Liver (tissue), 3 donors: ENCODE measurements around the gene GAS6.

Source experiments
- CTCF ChIP-seq: fragments of 150-350 bp; IDR thresholded peaks from 2 replicates; pipeline ENCODE4 v1.5.1; 2017; ENCODE audit warnings: improper control_type of control experiment, low read depth, low read length; ENCODE audit not compliant: missing input control
- EGR1 ChIP-seq, 2 donors: IDR thresholded peaks; 2 replicates each; pipeline ENCODE4 v1.6.1; 2016 to 2018; ENCODE audit warnings: antibody characterized with exemption in 2 of 2, low read depth in 2 of 2
- FOXA1 ChIP-seq: IDR thresholded peaks from 2 replicates; pipeline ENCODE4 v1.6.1; 2016; ENCODE audit warnings: antibody characterized with exemption
- HNF4A ChIP-seq, 2 donors: conservative IDR thresholded peaks; 2 replicates each; pipeline ENCODE4 v1.6.1; 2016; ENCODE audit warnings: antibody characterized with exemption in 2 of 2, mild to moderate bottlenecking in 2 of 2
- JUND ChIP-seq, 2 donors: IDR thresholded peaks; 2 replicates each; pipeline ENCODE4 v1.6.1; 2016; ENCODE audit warnings: antibody characterized with exemption in 2 of 2
- RAD21 ChIP-seq, 2 donors: IDR thresholded peaks; 2 replicates each; pipeline ENCODE4 v1.6.1; 2016; ENCODE audit warnings: antibody characterized with exemption in 2 of 2, mild to moderate bottlenecking in 2 of 2
- SP1 ChIP-seq: IDR thresholded peaks from 2 replicates; pipeline ENCODE4 v1.6.1; 2018; ENCODE audit warnings: antibody characterized with exemption, mild to moderate bottlenecking
- YY1 ChIP-seq: IDR thresholded peaks from 2 replicates; pipeline ENCODE4 v1.6.1; 2016; ENCODE audit warnings: antibody characterized with exemption, mild to moderate bottlenecking
- TF ChIP-seq, protein P1 (sequence below): IDR thresholded peaks from 2 replicates; pipeline ENCODE4 v1.6.1; 2016; ENCODE audit warnings: antibody characterized with exemption
- TF ChIP-seq, protein P2 (sequence below): IDR thresholded peaks from 2 replicates; pipeline ENCODE4 v1.6.1; 2016; ENCODE audit warnings: antibody characterized with exemption, mild to moderate bottlenecking
- donor health status: healthy.
- donor health status: healthy.

DNA sequence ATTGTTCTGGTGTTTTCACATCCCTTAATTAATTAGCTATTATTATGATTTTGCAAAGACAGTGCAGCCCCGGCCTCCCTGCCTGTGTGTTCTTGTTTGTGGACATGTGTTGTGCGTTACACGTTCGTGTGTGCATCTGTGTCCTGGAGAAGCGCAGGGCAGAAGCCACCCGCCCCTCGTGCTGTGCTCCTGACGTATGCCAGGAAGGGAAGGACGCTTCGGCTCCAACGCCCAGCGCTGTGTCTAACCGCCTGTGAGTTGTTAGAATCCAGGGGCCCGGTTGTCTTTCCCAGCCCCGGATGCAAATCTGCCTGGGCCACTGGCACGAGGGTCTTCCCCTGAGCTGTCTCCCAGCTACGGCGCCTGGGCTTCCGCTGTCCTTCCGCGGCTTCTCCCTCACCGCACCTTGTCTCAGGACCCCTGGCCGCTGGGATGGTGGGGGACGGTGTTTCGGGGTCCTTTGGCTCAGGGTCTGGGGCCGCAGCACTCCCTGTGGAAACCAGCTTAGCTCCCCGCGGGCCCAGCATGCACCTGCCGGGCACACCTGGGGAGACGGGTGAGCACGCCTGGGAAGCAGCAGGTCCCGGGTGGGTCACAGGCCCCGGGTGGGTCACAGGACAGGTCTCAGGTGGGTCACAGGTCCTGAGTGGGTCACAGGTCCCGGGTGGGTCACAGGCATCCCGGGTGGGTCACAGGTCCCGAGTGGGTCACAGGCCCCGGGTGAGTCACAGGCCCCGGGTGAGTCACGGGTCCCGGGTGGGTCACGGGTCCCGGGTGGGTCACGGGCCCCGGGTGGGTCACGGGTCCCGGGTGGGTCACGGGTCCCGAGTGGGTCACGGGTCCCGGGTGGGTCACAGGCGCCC lies 51.5 kb downstream of the GAS6 start:
- no peak for TF ChIP-seq RAD21 (IDR thresholded peaks at IDR 0.05)
- no peak for TF ChIP-seq SP1
- no peak for TF ChIP-seq FOXA1
- TF ChIP-seq, protein P1, sequence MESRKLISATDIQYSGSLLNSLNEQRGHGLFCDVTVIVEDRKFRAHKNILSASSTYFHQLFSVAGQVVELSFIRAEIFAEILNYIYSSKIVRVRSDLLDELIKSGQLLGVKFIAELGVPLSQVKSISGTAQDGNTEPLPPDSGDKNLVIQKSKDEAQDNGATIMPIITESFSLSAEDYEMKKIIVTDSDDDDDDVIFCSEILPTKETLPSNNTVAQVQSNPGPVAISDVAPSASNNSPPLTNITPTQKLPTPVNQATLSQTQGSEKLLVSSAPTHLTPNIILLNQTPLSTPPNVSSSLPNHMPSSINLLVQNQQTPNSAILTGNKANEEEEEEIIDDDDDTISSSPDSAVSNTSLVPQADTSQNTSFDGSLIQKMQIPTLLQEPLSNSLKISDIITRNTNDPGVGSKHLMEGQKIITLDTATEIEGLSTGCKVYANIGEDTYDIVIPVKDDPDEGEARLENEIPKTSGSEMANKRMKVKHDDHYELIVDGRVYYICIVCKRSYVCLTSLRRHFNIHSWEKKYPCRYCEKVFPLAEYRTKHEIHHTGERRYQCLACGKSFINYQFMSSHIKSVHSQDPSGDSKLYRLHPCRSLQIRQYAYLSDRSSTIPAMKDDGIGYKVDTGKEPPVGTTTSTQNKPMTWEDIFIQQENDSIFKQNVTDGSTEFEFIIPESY, result no peak
- no peak for TF ChIP-seq EGR1 (IDR thresholded peaks at IDR 0.05; ENCODE audit: low read depth in 2 of 2)
- no peak for TF ChIP-seq JUND (IDR thresholded peaks at IDR 0.05)
- TF ChIP-seq YY1, result no peak
- no peak for TF ChIP-seq CTCF
- no peak for TF ChIP-seq HNF4A (conservative IDR thresholded peaks at IDR 0.05)
- TF ChIP-seq, protein P2, sequence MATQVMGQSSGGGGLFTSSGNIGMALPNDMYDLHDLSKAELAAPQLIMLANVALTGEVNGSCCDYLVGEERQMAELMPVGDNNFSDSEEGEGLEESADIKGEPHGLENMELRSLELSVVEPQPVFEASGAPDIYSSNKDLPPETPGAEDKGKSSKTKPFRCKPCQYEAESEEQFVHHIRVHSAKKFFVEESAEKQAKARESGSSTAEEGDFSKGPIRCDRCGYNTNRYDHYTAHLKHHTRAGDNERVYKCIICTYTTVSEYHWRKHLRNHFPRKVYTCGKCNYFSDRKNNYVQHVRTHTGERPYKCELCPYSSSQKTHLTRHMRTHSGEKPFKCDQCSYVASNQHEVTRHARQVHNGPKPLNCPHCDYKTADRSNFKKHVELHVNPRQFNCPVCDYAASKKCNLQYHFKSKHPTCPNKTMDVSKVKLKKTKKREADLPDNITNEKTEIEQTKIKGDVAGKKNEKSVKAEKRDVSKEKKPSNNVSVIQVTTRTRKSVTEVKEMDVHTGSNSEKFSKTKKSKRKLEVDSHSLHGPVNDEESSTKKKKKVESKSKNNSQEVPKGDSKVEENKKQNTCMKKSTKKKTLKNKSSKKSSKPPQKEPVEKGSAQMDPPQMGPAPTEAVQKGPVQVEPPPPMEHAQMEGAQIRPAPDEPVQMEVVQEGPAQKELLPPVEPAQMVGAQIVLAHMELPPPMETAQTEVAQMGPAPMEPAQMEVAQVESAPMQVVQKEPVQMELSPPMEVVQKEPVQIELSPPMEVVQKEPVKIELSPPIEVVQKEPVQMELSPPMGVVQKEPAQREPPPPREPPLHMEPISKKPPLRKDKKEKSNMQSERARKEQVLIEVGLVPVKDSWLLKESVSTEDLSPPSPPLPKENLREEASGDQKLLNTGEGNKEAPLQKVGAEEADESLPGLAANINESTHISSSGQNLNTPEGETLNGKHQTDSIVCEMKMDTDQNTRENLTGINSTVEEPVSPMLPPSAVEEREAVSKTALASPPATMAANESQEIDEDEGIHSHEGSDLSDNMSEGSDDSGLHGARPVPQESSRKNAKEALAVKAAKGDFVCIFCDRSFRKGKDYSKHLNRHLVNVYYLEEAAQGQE, result no peak
